Pancreas (tissue), 10 donors: ENCODE measurements around the gene ZNF423. TPM values are rescaled to one million over a fixed set of nuclear protein-coding genes. Genes with fewer than 3 reads are reported as not detected.
"Not testable (repeated sequence)": the region's sequence is repeated elsewhere in the genome, so short reads cannot be mapped to it uniquely, and the experiment has no call there.

Experiments used
- ATAC-seq, 4 donors: fragments of 200-7000 bp; cut with Tn5 transposase; one replicate each; pipeline versions ENCODE4 v1.8.0 to v1.9.1; 2020; ENCODE audit warnings: mild to moderate bottlenecking in 4 of 4, moderate library complexity in 4 of 4
- DNase-seq, 6 donors: peaks; one replicate each; pipeline ENCODE4 v3.0.0-alpha.2; 2020
- FAIRE-seq: peaks from 2 replicates; lab custom pipeline; 2012; peaks lifted over from hg19 to GRCh38; lab: Jason Lieb, UNC
- H3K27ac ChIP-seq, 4 donors: fragments of 200-600 bp; sonication (generic); 1 replicate in 3 of 4; 2 replicates in 1 of 4; pipeline versions ENCODE4 v1.5.0 to v1.8.0; 2020
- H3K27me3 ChIP-seq, 4 donors: fragments of 200-600 bp; one replicate each; pipeline ENCODE4 v1.8.0; 2021
- H3K36me3 ChIP-seq, 3 donors: fragments of 200-600 bp; sonication (generic) in 1 of 3; one replicate each; pipeline versions ENCODE4 v1.5.0 to v1.8.0; 2020 to 2021
- H3K4me1 ChIP-seq, 3 donors: fragments of 200-600 bp; one replicate each; pipeline ENCODE4 v1.8.0; 2021
- H3K4me3 ChIP-seq, 4 donors: fragments of 200-600 bp; sonication (generic) in 2 of 4; one replicate each; pipeline versions ENCODE4 v1.5.0 to v1.8.0; 2020 to 2021
- H3K9me3 ChIP-seq, 4 donors: fragments of 200-600 bp; one replicate each; pipeline ENCODE4 v1.8.0; 2021
- CTCF ChIP-seq, 4 donors: fragments of 200-600 bp; sonication (generic) in 3 of 4; IDR thresholded peaks; one replicate each; pipeline versions ENCODE4 v1.5.0 to v1.8.0; 2021; ENCODE audit warnings: antibody characterized with exemption in 4 of 4
- WGBS, 2 donors: extraction: QIAGEN DNeasy Blood & Tissue Kit; methylation state at CpG; one replicate each; pipeline ENCODE4 v1.1.7; 2013; 5-methylcytosine and 5-hydroxymethylcytosine counted together
- intact Hi-C, 3 donors: fragments of 100-400 bp; cut with DNase I; formaldehyde crosslinking; loops; one replicate each; pipeline versions ENCODE4 v1.11.1 to v1.14.2; 2022
- polyA plus RNA-seq, 2 donors: library from polyadenylated mRNA; stranded (reverse); fragments of 200-250 nt; gene quantifications; one replicate each; pipeline ENCODE4 v1.2.3, GENCODE V29; 2013
- total RNA-seq, 6 donors: library from RNA; stranded (reverse); fragmentation: NEBNext Ultra II Directional in 4 of 6; extraction: Animal tissue kit (Norgen Biotek cat#: 25700) in 4 of 6; gene quantifications; one replicate each; pipeline versions ENCODE4 v1.2.1 to v1.2.4, GENCODE V29; 2021 to 2023
- donor health status: healthy with polysubstance abuse.
- donor health status: DM: no; HTN: no; CAD: no; lungs with moderate emphysema.
- donor health status: DM: no; HTN: no; CAD: no.
- donor health status: control.
- donor health status: control.
- donor health status: Bipolar disorder and iron deficiency.
- donor health status: DM: yes; HTN: yes; CAD: no.
- donor health status: DM: no; HTN: no; CAD: no.
- donor health status: DM: no; HTN: no; CAD: no.
- donor health status: DM: yes; HTN: yes; CAD: no.

Gene ZNF423
- total and polyA plus RNA-seq, 8 donors, result 0.61 to 5.1 (median 3.0) TPM

- no peak for TF ChIP-seq CTCF (IDR thresholded peaks at IDR 0.05)
- DNase-seq, result no peak
- H3K36me3 ChIP-seq, result no peaks in the 10 kb centered on the region
- no peak overlapping the region for H3K27ac ChIP-seq
- no peak for FAIRE-seq
- no peaks in the 10 kb centered on the region for H3K4me1 ChIP-seq
- WGBS, 2 donors, result 94 to 95% methylated on average over 12 of the region's 12 CpGs
- intact Hi-C loops, result no loop called here
- no peaks in the 10 kb centered on the region for H3K9me3 ChIP-seq
- no peaks in the 10 kb centered on the region for H3K27me3 ChIP-seq
- no peak for ATAC-seq
- no peak overlapping the region for H3K4me3 ChIP-seq
These were observed 281.1 kb downstream of the ZNF423 start for GRCh38 chr16:49574826-49575225.

- Histone ChIP-seq H3K4me1 (peaks cover 0 to 4% (median 0%) of the 10 kb centered on the region in 3 donors), H3K27ac (no peak overlapping the region), H3K9me3 (no peaks in the 10 kb centered on the region), H3K27me3 (no peaks in the 10 kb centered on the region), H3K4me3 (no peak overlapping the region), H3K36me3 (no peaks in the 10 kb centered on the region)
- no peak for DNase-seq
- intact Hi-C loops, result no loop called here
- no peak for FAIRE-seq
- 95 to 100% methylated on average over 1 of the region's 1 CpG for WGBS, 2 donors
- no peak for TF ChIP-seq CTCF (IDR thresholded peaks at IDR 0.05)
- ATAC-seq, result no peak
These were observed 288.0 kb downstream of the ZNF423 start for GRCh38 chr16:49567950-49568349.

- FAIRE-seq (no peak), ATAC-seq (no peak), DNase-seq (no peak)
- intact Hi-C loops, result no loop called here
- Histone ChIP-seq H3K36me3 (no peaks in the 10 kb centered on the region), H3K4me3 (no peak overlapping the region), H3K9me3 (no peaks in the 10 kb centered on the region), H3K4me1 (peaks cover 0 to 4% (median 0%) of the 10 kb centered on the region in 3 donors), H3K27me3 (no peaks in the 10 kb centered on the region), H3K27ac (no peak overlapping the region)
- WGBS, 2 donors, result 90 to 95% methylated on average over 6 of the region's 6 CpGs
- no peak for TF ChIP-seq CTCF (IDR thresholded peaks at IDR 0.05)
These were observed 289.5 kb downstream of the ZNF423 start for GRCh38 chr16:49566432-49566831.

- no peaks in the 10 kb centered on the region for H3K27me3 ChIP-seq
- DNase-seq (peak in 4 of 6 donors; percentile 11 to 37 (median 26)), ATAC-seq (peak; percentile 50 to 72 (median 63)), FAIRE-seq (no peak)
- no peak for TF ChIP-seq CTCF (IDR thresholded peaks at IDR 0.05)
- no peak overlapping the region for H3K27ac ChIP-seq
- WGBS, 2 donors, result 62 to 64% methylated on average over 14 of the region's 14 CpGs
- H3K4me3 ChIP-seq, result no peak overlapping the region
- intact Hi-C loops, result no loop called here
- peaks cover 0 to 4% (median 0%) of the 10 kb centered on the region in 3 donors for H3K4me1 ChIP-seq
- H3K9me3 ChIP-seq, result no peaks in the 10 kb centered on the region
- no peaks in the 10 kb centered on the region for H3K36me3 ChIP-seq
These were observed 291.2 kb downstream of the ZNF423 start for GRCh38 chr16:49564496-49565229.

- FAIRE-seq (no peak), DNase-seq (no peak), ATAC-seq (no peak)
- no peak for TF ChIP-seq CTCF (IDR thresholded peaks at IDR 0.05)
- Histone ChIP-seq H3K4me1 (peaks cover 0 to 4% (median 0%) of the 10 kb centered on the region in 3 donors), H3K27me3 (no peaks in the 10 kb centered on the region), H3K36me3 (no peaks in the 10 kb centered on the region), H3K9me3 (no peaks in the 10 kb centered on the region), H3K27ac (no peak overlapping the region), H3K4me3 (no peak overlapping the region)
- intact Hi-C loops, result no loop called here
- WGBS, 2 donors, result 95 to 100% methylated on average over 2 of the region's 2 CpGs
These were observed 292.2 kb downstream of the ZNF423 start for GRCh38 chr16:49563666-49564065.

GRCh38 chr16:49562894-49563293 lies 293.0 kb downstream of the ZNF423 start:
- H3K27ac ChIP-seq, H3K4me1 ChIP-seq, H3K9me3 ChIP-seq, ATAC-seq, H3K4me3 ChIP-seq, FAIRE-seq, H3K36me3 ChIP-seq, H3K27me3 ChIP-seq, intact Hi-C loops, DNase-seq: not testable (repeated sequence)
- WGBS, 2 donors, result 93 to 94% methylated on average over 8 of the region's 8 CpGs
